ENCODE results near the gene SARDH.

DNA sequence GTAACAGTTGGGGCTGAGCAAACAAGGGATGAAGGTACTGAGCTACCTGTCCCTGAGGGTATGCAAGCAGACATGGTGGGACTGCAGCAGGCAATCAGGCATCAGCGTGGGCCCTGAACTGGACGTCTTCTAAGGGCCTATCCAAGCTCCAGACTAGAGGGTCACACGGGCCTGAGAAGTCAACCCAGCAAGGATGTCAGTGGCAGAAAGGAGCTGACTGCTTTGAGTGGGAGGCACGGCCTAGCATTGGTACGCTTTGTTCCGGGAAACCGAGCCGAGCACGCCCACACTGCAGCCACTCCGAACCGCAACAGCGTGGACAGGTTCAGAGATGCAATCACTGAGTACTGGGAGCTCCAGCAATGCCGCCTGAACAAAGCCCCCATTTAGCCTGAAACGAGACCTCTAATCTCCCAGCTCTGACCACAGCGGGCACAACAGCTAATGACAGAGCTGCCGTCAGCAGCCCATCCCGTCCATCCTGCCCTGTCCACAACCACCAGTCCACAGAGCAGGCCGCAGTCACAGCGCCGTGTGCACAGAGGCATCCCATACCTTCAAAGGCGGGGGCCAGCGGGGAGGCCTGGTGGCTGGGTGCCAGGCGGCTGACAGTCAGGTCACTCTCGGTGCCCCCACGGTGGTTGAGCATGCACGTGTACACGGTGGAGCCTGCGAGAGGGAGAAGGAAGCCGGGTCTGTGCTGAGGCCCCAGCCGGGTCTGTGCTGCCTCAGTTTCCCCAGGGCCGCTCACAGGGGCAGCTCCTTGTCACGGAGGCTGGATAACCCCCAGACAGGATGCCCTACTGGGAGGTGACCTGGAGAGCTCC is 44.2 kb downstream of the SARDH start:
- TF ChIP-seq, protein P1, sequence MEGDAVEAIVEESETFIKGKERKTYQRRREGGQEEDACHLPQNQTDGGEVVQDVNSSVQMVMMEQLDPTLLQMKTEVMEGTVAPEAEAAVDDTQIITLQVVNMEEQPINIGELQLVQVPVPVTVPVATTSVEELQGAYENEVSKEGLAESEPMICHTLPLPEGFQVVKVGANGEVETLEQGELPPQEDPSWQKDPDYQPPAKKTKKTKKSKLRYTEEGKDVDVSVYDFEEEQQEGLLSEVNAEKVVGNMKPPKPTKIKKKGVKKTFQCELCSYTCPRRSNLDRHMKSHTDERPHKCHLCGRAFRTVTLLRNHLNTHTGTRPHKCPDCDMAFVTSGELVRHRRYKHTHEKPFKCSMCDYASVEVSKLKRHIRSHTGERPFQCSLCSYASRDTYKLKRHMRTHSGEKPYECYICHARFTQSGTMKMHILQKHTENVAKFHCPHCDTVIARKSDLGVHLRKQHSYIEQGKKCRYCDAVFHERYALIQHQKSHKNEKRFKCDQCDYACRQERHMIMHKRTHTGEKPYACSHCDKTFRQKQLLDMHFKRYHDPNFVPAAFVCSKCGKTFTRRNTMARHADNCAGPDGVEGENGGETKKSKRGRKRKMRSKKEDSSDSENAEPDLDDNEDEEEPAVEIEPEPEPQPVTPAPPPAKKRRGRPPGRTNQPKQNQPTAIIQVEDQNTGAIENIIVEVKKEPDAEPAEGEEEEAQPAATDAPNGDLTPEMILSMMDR (conservative IDR thresholded peaks at IDR 0.05; ENCODE audit: low read length) = no peak
- TF ChIP-seq EZH2phosphoT487 (IDR thresholded peaks at IDR 0.05; ENCODE audit: borderline replicate concordance) = no peak
